Ovary (tissue), 9 donors: Measurements from ENCODE around the gene DIPK2A. TPM values are rescaled to one million over a fixed set of nuclear protein-coding genes. Genes with fewer than 3 reads are reported as not detected.

ENCODE experiments used
- DNase-seq, 5 donors: peaks; one replicate each; pipeline ENCODE4 v3.0.0-alpha.2; 2019 to 2020
- H3K27ac ChIP-seq, 2 donors: fragments of 200-600 bp; one replicate each; pipeline versions ENCODE4 v1.5.1 to v1.8.0; 2019 to 2022
- H3K27me3 ChIP-seq: fragments of 200-600 bp; one replicate; pipeline ENCODE4 v1.8.0; 2022
- H3K36me3 ChIP-seq: fragments of 200-600 bp; sonication (generic); one replicate; pipeline ENCODE4 v1.5.1; 2019
- H3K4me1 ChIP-seq: one replicate; pipeline ENCODE4 v1.8.1; 2013; ENCODE audit warnings: mild to moderate bottlenecking, moderate library complexity; ENCODE audit not compliant: insufficient read depth
- H3K4me3 ChIP-seq: fragments of 200-600 bp; sonication (generic); one replicate; pipeline ENCODE4 v1.5.1; 2017
- H3K9me3 ChIP-seq, 2 donors: fragments of 200-600 bp in 1 of 2; sonication (generic) in 1 of 2; one replicate each; pipeline versions ENCODE4 v1.5.1 to v1.8.1; 2013 to 2019; ENCODE audit warnings: mild to moderate bottlenecking in 1 of 2, moderate library complexity in 1 of 2
- CTCF ChIP-seq, 3 donors: fragments of 450-650 bp in 2 of 3; fragments of 200-600 bp in 1 of 3; IDR thresholded peaks; one replicate each; pipeline versions ENCODE4 v1.5.1 to v1.8.0; 2016 to 2022; ENCODE audit warnings: antibody characterized with exemption in 3 of 3, mild to moderate bottlenecking in 1 of 3
- EP300 ChIP-seq: sonication (generic); formaldehyde crosslinking; IDR thresholded peaks from one replicate; pipeline ENCODE4 v1.6.1; 2017; ENCODE audit warnings: antibody characterized with exemption
- POLR2A ChIP-seq: fragments of 450-650 bp; IDR thresholded peaks from one replicate; pipeline ENCODE4 v1.6.1; 2017; ENCODE audit warnings: antibody characterized with exemption, mild to moderate bottlenecking, moderate library complexity
- WGBS, 3 donors: extraction: QIAGEN DNeasy Blood & Tissue Kit in 1 of 3; methylation state at CpG; one replicate each; pipeline versions ENCODE4 v1.1.5 to v1.1.7; 2013 to 2017; 5-methylcytosine and 5-hydroxymethylcytosine counted together
- intact Hi-C, 4 donors: fragments of 100-400 bp; cut with DNase I; formaldehyde crosslinking; loops; one replicate each; pipeline versions ENCODE4 v1.11.0 to v1.15.1; 2022 to 2023
- polyA plus RNA-seq, 2 donors: library from polyadenylated mRNA; stranded (reverse); fragments of 200-250 nt in 1 of 2; fragments of 350-450 nt in 1 of 2; fragmentation: Illumina TruSeq in 1 of 2; extraction: RNeasy Lipid Tissue Mini Kit (QIAGEN cat#74804) in 1 of 2; gene quantifications; one replicate each; pipeline ENCODE4 v1.2.3, GENCODE V29; 2013 to 2014
- total RNA-seq, 7 donors: library from RNA; depleted of rRNA in 2 of 7; stranded (reverse); fragments of >200 nt in 2 of 7; fragmentation: NEBNext Ultra II Directional in 3 of 7; extraction: Animal tissue kit (Norgen Biotek cat#: 25700) in 3 of 7; gene quantifications; one replicate each; pipeline versions ENCODE4 v1.1.0 to v1.2.4, GENCODE V29; 2016 to 2023
- donor health status: DM: no; HTN: no; CAD: no; lungs with moderate emphysema.
- donor health status: DM: no; HTN: no; CAD: no.
- donor health status: Bipolar disorder and iron deficiency.
- donor health status: DM: yes; HTN: yes; CAD: no.
- donor health status: DM: no; HTN: no; CAD: no.
- donor health status: DM: yes; HTN: yes; CAD: no.

DIPK2A gene
- total and polyA plus RNA-seq, 9 donors: 17.6 to 50.2 (median 30.7) TPM

GRCh38 chr3:143972505-143973258, 1.1 kb downstream of the DIPK2A start:
- Histone ChIP-seq H3K36me3 (no peaks in the 10 kb centered on the region), H3K27ac (peak overlapping the region; percentile 90 to 98), H3K27me3 (no peaks in the 10 kb centered on the region), H3K9me3 (no peaks in the 10 kb centered on the region), H3K4me1 (no peaks in the 10 kb centered on the region), H3K4me3 (peak overlapping the region; percentile 91)
- intact Hi-C loops: no loop called here
- WGBS, 3 donors: 0 to 1% (median 0%) methylated on average over 6 to 83 of the region's 83 CpGs
- TF ChIP-seq EP300 (no peak), POLR2A (no peak), CTCF (IDR thresholded peaks at IDR 0.05) (peak in 1 of 3 donors; percentile 30)
- peak; percentile 56 to 81 (median 70) for DNase-seq

DNA sequence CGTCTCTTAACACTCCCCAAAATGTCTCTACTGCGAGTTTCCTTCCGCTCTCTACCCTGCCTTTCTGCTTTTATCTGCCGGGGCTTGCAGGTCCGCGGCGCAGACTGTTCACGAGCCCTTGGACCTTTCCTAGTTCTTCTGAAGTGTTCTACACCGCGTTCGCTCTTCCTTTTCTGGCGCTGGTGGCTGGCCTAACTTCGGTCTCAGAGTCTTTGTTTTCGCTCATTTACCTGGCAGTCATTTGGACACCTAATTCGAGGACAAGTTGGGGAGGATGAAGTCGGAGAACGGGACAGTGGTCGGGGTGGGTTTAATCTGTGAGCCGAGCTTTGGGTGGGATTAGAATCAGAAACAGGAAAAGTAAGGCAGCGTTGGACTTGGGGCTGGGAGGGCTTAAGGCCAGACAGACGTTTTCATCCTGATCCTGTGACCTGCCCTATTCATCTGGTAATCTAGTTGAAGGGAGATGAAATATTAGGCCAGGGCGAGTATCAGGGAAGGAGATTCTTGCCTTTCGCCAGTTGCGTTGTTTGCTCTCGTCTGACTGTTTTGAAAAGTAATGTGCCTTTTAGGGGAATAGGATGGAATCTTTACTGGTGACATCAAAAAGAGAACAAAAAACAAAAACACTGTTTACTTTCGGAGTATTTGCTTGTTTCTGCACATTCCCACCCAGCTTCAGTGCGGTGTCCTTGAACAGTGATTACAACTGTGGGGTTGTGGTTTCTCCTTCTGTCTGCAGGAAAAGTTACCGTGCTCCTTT, 1.8 kb downstream of the DIPK2A start:
- TF ChIP-seq CTCF (IDR thresholded peaks at IDR 0.05) (peak in 1 of 3 donors; percentile 24), POLR2A (no peak), EP300 (no peak)
- H3K27me3 ChIP-seq: no peaks in the 10 kb centered on the region
- DNase-seq: peak in 1 of 5 donors; percentile 21
- H3K9me3 ChIP-seq: no peaks in the 10 kb centered on the region
- peak overlapping the region; percentile 90 to 98 for H3K27ac ChIP-seq
- no peaks in the 10 kb centered on the region for H3K36me3 ChIP-seq
- intact Hi-C loops: no loop called here
- H3K4me3 ChIP-seq: peak overlapping the region; percentile 91
- 0 to 1% (median 1%) methylated on average over 28 of the region's 28 CpGs for WGBS, 3 donors
- H3K4me1 ChIP-seq: no peaks in the 10 kb centered on the region

- intact Hi-C loops: no loop called here
- Histone ChIP-seq H3K27me3 (no peaks in the 10 kb centered on the region), H3K4me1 (no peaks in the 10 kb centered on the region), H3K4me3 (peak overlapping the region; percentile 91), H3K9me3 (no peaks in the 10 kb centered on the region), H3K36me3 (no peaks in the 10 kb centered on the region), H3K27ac (peak overlapping the region in 1 of 2 donors; percentile 98)
- TF ChIP-seq POLR2A (no peak), CTCF (IDR thresholded peaks at IDR 0.05) (no peak), EP300 (no peak)
- WGBS, 3 donors: 5 to 17% (median 8%) methylated on average over 6 of the region's 6 CpGs
- no peak for DNase-seq
Observed at GRCh38 chr3:143974271-143975238, 2.9 kb downstream of the DIPK2A start.
